T-helper 2 cell treated with Interferon-gamma antibody and Interleukin-4, amounts not matched to agents 5 μg/mL and 100 μg/mL, for 36 hours (primary cell): ENCODE measurements around the gene IMP4.

Experiments used
- DNase-seq: peaks from one replicate; pipeline ENCODE4 v3.0.0; 2021; ENCODE audit warnings: low spot score
- H3K27ac Mint-ChIP-seq: one replicate; pipeline ENCODE4 v1.8.0; 2021; ENCODE audit warnings: mild to moderate bottlenecking, mixed read lengths
- H3K27me3 Mint-ChIP-seq: one replicate; pipeline ENCODE4 v1.8.0; 2021; ENCODE audit warnings: low read depth, mixed read lengths
- H3K36me3 Mint-ChIP-seq: one replicate; pipeline ENCODE4 v1.8.0; 2021; ENCODE audit warnings: low read depth, mixed read lengths
- H3K4me1 Mint-ChIP-seq: one replicate; pipeline ENCODE4 v1.8.0; 2021; ENCODE audit warnings: low read depth, mixed read lengths
- H3K4me3 Mint-ChIP-seq: one replicate; pipeline ENCODE4 v1.8.0; 2022; ENCODE audit warnings: mild to moderate bottlenecking, moderate library complexity, mixed read lengths
- H3K9me3 Mint-ChIP-seq: one replicate; pipeline ENCODE4 v1.8.0; 2021; ENCODE audit warnings: mixed read lengths

Gene IMP4

GRCh38 chr2:130342020-130342532 is 621 bp upstream of the IMP4 start:
- peak overlapping the region; percentile 100 for H3K4me3 Mint-ChIP-seq
- peaks cover 14% of the 10 kb centered on the region for H3K4me1 Mint-ChIP-seq
- DNase-seq = peak; percentile 90
- peaks cover 50% of the 10 kb centered on the region for H3K36me3 Mint-ChIP-seq
- H3K9me3 Mint-ChIP-seq = no peaks in the 10 kb centered on the region
- peak overlapping the region; percentile 98 for H3K27ac Mint-ChIP-seq
- H3K27me3 Mint-ChIP-seq = peaks cover under 1% of the 10 kb centered on the region

GRCh38 chr2:130344578-130344977 is 1.9 kb downstream of the IMP4 start:
- H3K4me3 Mint-ChIP-seq = peak overlapping the region; percentile 100
- no peak overlapping the region for H3K27ac Mint-ChIP-seq
- no peaks in the 10 kb centered on the region for H3K27me3 Mint-ChIP-seq
- H3K9me3 Mint-ChIP-seq = no peaks in the 10 kb centered on the region
- H3K36me3 Mint-ChIP-seq = peaks cover 63% of the 10 kb centered on the region
- H3K4me1 Mint-ChIP-seq = peaks cover 16% of the 10 kb centered on the region
- no peak for DNase-seq

- H3K27me3 Mint-ChIP-seq = no peaks in the 10 kb centered on the region
- no peak overlapping the region for H3K27ac Mint-ChIP-seq
Measured at GRCh38 chr2:130345091-130345490, 2.4 kb downstream of the IMP4 start.

GRCh38 chr2:130345611-130346010 is 2.9 kb downstream of the IMP4 start:
- H3K4me3 Mint-ChIP-seq = no peak overlapping the region
- H3K27me3 Mint-ChIP-seq = no peaks in the 10 kb centered on the region
- no peak for DNase-seq
- peaks cover 56% of the 10 kb centered on the region for H3K36me3 Mint-ChIP-seq
- no peaks in the 10 kb centered on the region for H3K9me3 Mint-ChIP-seq
- peaks cover 11% of the 10 kb centered on the region for H3K4me1 Mint-ChIP-seq
- no peak overlapping the region for H3K27ac Mint-ChIP-seq

More at GRCh38 chr2:130345091-130345490, 2.4 kb downstream of the IMP4 start:
- DNase-seq = no peak
- peak overlapping the region; percentile 100 for H3K4me3 Mint-ChIP-seq
- peaks cover 60% of the 10 kb centered on the region for H3K36me3 Mint-ChIP-seq
- H3K9me3 Mint-ChIP-seq = no peaks in the 10 kb centered on the region
- H3K4me1 Mint-ChIP-seq = peaks cover 16% of the 10 kb centered on the region

GRCh38 chr2:130346041-130346740 is 3.5 kb downstream of the IMP4 start:
- Mint-ChIP-seq H3K27me3 (no peaks in the 10 kb centered on the region), H3K4me1 (peaks cover 9% of the 10 kb centered on the region), H3K36me3 (peaks cover 55% of the 10 kb centered on the region), H3K9me3 (no peaks in the 10 kb centered on the region), H3K4me3 (peak overlapping the region; percentile 4), H3K27ac (no peak overlapping the region)
- DNase-seq = no peak

GRCh38 chr2:130346741-130347066 is 4.0 kb downstream of the IMP4 start:
- no peak for DNase-seq
- H3K4me1 Mint-ChIP-seq = peaks cover 5% of the 10 kb centered on the region
- H3K27me3 Mint-ChIP-seq = no peaks in the 10 kb centered on the region
- H3K9me3 Mint-ChIP-seq = no peaks in the 10 kb centered on the region
- H3K27ac Mint-ChIP-seq = no peak overlapping the region
- no peak overlapping the region for H3K4me3 Mint-ChIP-seq
- peaks cover 52% of the 10 kb centered on the region for H3K36me3 Mint-ChIP-seq

GRCh38 chr2:130347220-130347925 is 4.7 kb downstream of the IMP4 start:
- Mint-ChIP-seq H3K4me1 (peaks cover 7% of the 10 kb centered on the region), H3K27me3 (no peaks in the 10 kb centered on the region), H3K36me3 (peaks cover 49% of the 10 kb centered on the region), H3K9me3 (no peaks in the 10 kb centered on the region), H3K4me3 (no peak overlapping the region), H3K27ac (no peak overlapping the region)
- DNase-seq = no peak

GRCh38 chr2:130349174-130349573 is 6.5 kb downstream of the IMP4 start:
- Mint-ChIP-seq H3K27ac (no peak overlapping the region), H3K27me3 (no peaks in the 10 kb centered on the region), H3K4me3 (no peak overlapping the region), H3K4me1 (peaks cover 8% of the 10 kb centered on the region), H3K36me3 (peaks cover 44% of the 10 kb centered on the region), H3K9me3 (no peaks in the 10 kb centered on the region)
- DNase-seq = no peak

- Mint-ChIP-seq H3K36me3 (peaks cover 25% of the 10 kb centered on the region), H3K4me3 (no peak overlapping the region), H3K4me1 (peaks cover 17% of the 10 kb centered on the region), H3K27ac (no peak overlapping the region), H3K9me3 (no peaks in the 10 kb centered on the region), H3K27me3 (no peaks in the 10 kb centered on the region)
- no peak for DNase-seq
Measured at GRCh38 chr2:130351711-130352110, 9.0 kb downstream of the IMP4 start.

DNA sequence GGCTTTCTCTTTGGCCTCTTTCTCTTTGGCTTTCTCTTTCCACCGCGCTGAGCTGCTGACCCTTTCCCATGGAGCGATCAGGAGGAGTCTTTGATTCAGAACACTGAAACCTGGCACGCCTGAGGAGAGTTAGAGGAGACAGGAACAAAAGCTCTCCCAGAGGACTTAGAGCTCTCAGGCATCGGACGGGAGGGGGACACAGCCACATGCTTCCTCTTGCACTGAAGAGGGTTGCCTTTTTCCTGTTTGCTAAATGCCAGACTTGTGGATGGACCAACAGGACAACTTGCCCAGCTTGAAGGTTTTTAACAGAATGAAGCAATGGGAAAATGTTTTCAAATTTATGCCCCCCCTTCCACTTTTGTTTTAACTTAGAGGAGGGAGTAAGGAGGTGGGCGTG is 9.5 kb downstream of the IMP4 start:
- DNase-seq = no peak
- H3K9me3 Mint-ChIP-seq = no peaks in the 10 kb centered on the region
- no peak overlapping the region for H3K27ac Mint-ChIP-seq
- no peak overlapping the region for H3K4me3 Mint-ChIP-seq
- peaks cover 17% of the 10 kb centered on the region for H3K4me1 Mint-ChIP-seq
- no peaks in the 10 kb centered on the region for H3K27me3 Mint-ChIP-seq
- H3K36me3 Mint-ChIP-seq = peaks cover 20% of the 10 kb centered on the region

DNA sequence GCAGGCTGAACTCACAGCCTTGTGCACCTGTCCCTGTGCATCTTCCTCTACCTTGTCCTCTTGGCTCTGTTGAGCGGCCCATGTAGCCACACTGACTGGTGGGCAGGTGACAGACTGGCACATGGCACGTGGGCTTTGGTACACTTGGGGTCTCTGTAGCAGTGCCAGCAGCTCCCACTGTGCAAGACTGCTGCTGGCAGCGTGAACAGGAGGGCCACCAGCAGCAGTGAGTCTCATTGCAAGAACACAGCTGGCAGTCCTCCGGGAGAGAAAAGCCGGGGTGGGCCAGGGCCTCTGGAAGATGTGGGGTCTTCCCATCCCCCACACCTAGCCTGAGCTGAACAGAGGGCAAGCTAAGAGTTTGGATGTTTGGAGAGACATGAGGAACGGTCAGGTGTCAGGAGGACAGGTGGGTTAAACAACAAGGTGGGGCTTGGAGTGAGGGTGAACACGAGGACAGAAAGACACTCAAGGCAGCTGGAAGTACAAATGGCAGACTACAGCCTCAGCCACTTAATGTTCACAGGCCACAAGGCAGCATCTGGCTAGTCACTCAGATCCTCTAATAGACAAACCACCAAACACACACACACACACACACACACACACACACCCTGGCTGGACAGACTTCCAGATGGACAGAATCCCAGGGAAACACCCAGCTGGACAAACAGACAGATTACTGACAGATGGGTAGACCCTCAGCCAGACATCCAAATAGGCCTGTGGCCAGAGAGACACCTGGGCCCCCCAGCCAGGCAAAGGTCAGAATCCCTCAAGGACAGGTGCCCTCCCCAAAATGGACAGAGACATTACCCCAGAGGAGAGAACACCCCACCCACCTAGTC is 10.8 kb downstream of the IMP4 start:
- Mint-ChIP-seq H3K4me1 (peaks cover 17% of the 10 kb centered on the region), H3K4me3 (no peak overlapping the region)

GRCh38 chr2:130354139-130354428 is 11.4 kb downstream of the IMP4 start:
- DNase-seq = no peak
- Mint-ChIP-seq H3K4me3 (peak overlapping the region; percentile 5), H3K9me3 (no peaks in the 10 kb centered on the region), H3K36me3 (peaks cover 5% of the 10 kb centered on the region), H3K4me1 (peaks cover 16% of the 10 kb centered on the region), H3K27ac (no peak overlapping the region), H3K27me3 (no peaks in the 10 kb centered on the region)

More for the DNA sequence above, 10.8 kb downstream of the IMP4 start:
- Mint-ChIP-seq H3K36me3 (peaks cover 7% of the 10 kb centered on the region), H3K9me3 (no peaks in the 10 kb centered on the region), H3K27ac (no peak overlapping the region), H3K27me3 (no peaks in the 10 kb centered on the region)
- no peak for DNase-seq

DNA sequence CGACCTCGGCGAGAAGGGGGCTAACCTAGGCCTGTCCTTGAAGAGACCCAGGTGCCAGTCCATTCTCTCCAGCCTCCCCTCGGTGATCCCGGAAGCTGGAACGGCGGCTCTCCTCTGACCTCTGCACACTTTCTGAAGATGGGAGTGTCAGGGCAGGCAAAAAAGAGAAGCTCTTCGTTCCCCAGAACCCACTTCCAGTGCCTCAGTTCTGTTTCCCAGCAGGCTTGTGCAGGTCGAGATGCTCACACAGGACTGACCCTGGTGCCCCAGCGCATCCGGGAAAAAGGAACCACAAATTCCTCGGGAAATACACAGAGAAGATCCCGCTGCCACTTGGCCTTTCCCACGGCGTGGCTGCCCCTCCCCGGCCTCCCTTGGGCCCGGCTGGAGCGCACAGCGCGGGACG is 12.5 kb downstream of the IMP4 start:
- Mint-ChIP-seq H3K27ac (peak overlapping the region; percentile 20), H3K9me3 (no peaks in the 10 kb centered on the region), H3K4me1 (peaks cover 15% of the 10 kb centered on the region)

More for the DNA sequence above, 12.5 kb downstream of the IMP4 start:
- Mint-ChIP-seq H3K4me3 (peak overlapping the region; percentile 82), H3K36me3 (no peaks in the 10 kb centered on the region), H3K27me3 (no peaks in the 10 kb centered on the region)
- no peak for DNase-seq
